B cell (primary cell): ENCODE results near the gene ADAM30. TPM values are rescaled to one million over a fixed set of nuclear protein-coding genes. Genes with fewer than 3 reads are reported as not detected.

Experiments used
- ATAC-seq: fragments of 200-7000 bp; cut with Tn5 transposase; one replicate; pipeline ENCODE4 v1.10.0; 2021; ENCODE audit warnings: low read depth, mild to moderate bottlenecking, moderate number of reproducible peaks, moderate library complexity
- CTCF ChIA-PET: fragments of 350-600 bp; sonication (Branson Sonifier 250); formaldehyde crosslinking; loops from one replicate; lab custom pipeline; 2021; ENCODE audit warnings: antibody characterized with exemption, inconsistent platforms; lab: Charles Lee
- POLR2A ChIA-PET: fragments of 350-600 bp; sonication (Branson Sonifier 250); formaldehyde crosslinking; loops from one replicate; lab custom pipeline; 2021; ENCODE audit warnings: antibody characterized with exemption; lab: Charles Lee
- DNase-seq: peaks from one replicate; pipeline ENCODE4 v3.0.0; 2013
- H2AFZ ChIP-seq: 2 replicates; pipeline ENCODE4 v1.6.1; 2012; ENCODE audit warnings: mild to moderate bottlenecking, low read depth, low read length; ENCODE audit not compliant: insufficient read depth, poor library complexity, severe bottlenecking
- H3K27ac ChIP-seq, 2 donors: 1 replicate in 1 of 2; 2 replicates in 1 of 2; pipeline ENCODE4 v1.5.1; 2012 to 2013; ENCODE audit warnings: low read length in 2 of 2, mild to moderate bottlenecking in 2 of 2, moderate library complexity in 1 of 2
- H3K27me3 ChIP-seq, 4 experiments: fragments of 200-600 bp in 1 of 4; sonication (generic) in 1 of 4; replicated peaks in 1 of 4; 1 replicate in 2 of 4; 2 replicates in 2 of 4; pipeline versions ENCODE4 v1.6.1 to v1.7.0; 2013 to 2016; ENCODE audit warnings: low read length in 3 of 4, mild to moderate bottlenecking in 2 of 4, mixed read lengths in 1 of 4, moderate library complexity in 1 of 4; ENCODE audit not compliant: insufficient read depth in 4 of 4, control insufficient read depth in 3 of 4; ENCODE audit errors: control extremely low read depth in 1 of 4
- H3K36me3 ChIP-seq, 2 experiments: replicated peaks in 1 of 2; 1 replicate in 1 of 2; 2 replicates in 1 of 2; pipeline versions ENCODE4 v1.6.1 to v1.7.1; 2013; ENCODE audit warnings: low read length in 1 of 2; ENCODE audit not compliant: insufficient read depth in 2 of 2, control insufficient read depth in 1 of 2; ENCODE audit errors: control extremely low read depth in 1 of 2, extremely low read depth in 1 of 2
- H3K4me1 ChIP-seq, 2 donors: fragments of 200-600 bp in 1 of 2; sonication (generic) in 1 of 2; 1 replicate in 1 of 2; 2 replicates in 1 of 2; pipeline versions ENCODE4 v1.5.1 to v1.6.1; 2013 to 2017; ENCODE audit warnings: low read length in 2 of 2; ENCODE audit not compliant: control insufficient read depth in 2 of 2, insufficient read depth in 2 of 2
- H3K4me2 ChIP-seq: replicated peaks from 2 replicates; pipeline ENCODE3; 2012; ENCODE audit warnings: mild to moderate bottlenecking, low read depth, low read length; ENCODE audit not compliant: poor library complexity, severe bottlenecking
- H3K4me3 ChIP-seq, 5 experiments: fragments of 200-600 bp in 1 of 5; sonication (generic) in 1 of 5; 1 replicate in 3 of 5; 2 replicates in 2 of 5; pipeline versions ENCODE4 v1.5.1 to v1.7.0; 2011 to 2016; ENCODE audit warnings: low read length in 4 of 5, mild to moderate bottlenecking in 4 of 5, low read depth in 2 of 5, control low read depth in 1 of 5, moderate library complexity in 1 of 5; ENCODE audit not compliant: insufficient read depth in 1 of 5; ENCODE audit errors: control extremely low read depth in 1 of 5, extremely low read depth in 1 of 5
- H3K79me2 ChIP-seq: fragments of 200-600 bp; sonication (generic); one replicate; pipeline ENCODE4 v1.6.0; 2016; ENCODE audit warnings: low read length; ENCODE audit not compliant: control insufficient read depth, insufficient read depth
- H3K9ac ChIP-seq: fragments of 200-600 bp; sonication (generic); 2 replicates; pipeline ENCODE4 v1.6.1; 2017; ENCODE audit warnings: mild to moderate bottlenecking, low read length, moderate library complexity
- H3K9me3 ChIP-seq, 3 donors: one replicate each; pipeline versions ENCODE4 v1.6.1 to v1.7.1; 2013; ENCODE audit warnings: low read length in 2 of 3; ENCODE audit not compliant: control insufficient read depth in 2 of 3, insufficient read depth in 1 of 3; ENCODE audit errors: control extremely low read depth in 1 of 3
- H4K20me1 ChIP-seq: 2 replicates; pipeline ENCODE4 v1.6.0; 2012; ENCODE audit warnings: mild to moderate bottlenecking, low read length; ENCODE audit not compliant: insufficient read depth, control insufficient read depth, poor library complexity, severe bottlenecking
- H3K27ac Mint-ChIP-seq: one replicate; pipeline ENCODE4 v1.8.0; 2021; ENCODE audit warnings: mixed read lengths
- H3K27me3 Mint-ChIP-seq: one replicate; pipeline ENCODE4 v1.8.0; 2021; ENCODE audit warnings: mixed read lengths
- H3K4me1 Mint-ChIP-seq: one replicate; pipeline ENCODE4 v1.8.0; 2021; ENCODE audit warnings: mixed read lengths
- H3K4me3 Mint-ChIP-seq: one replicate; pipeline ENCODE4 v1.8.0; 2021; ENCODE audit warnings: mixed read lengths
- H3K9me3 Mint-ChIP-seq: one replicate; pipeline ENCODE4 v1.8.0; 2022; ENCODE audit warnings: mixed read lengths; ENCODE audit not compliant: insufficient read depth
- EZH2 ChIP-seq: IDR thresholded peaks from 2 replicates; pipeline ENCODE4 v1.6.1; 2012; ENCODE audit warnings: borderline replicate concordance, low read depth, mild to moderate bottlenecking, moderate library complexity, low read length; ENCODE audit not compliant: insufficient read depth, poor library complexity, severe bottlenecking
- WGBS: methylation state at CpG from one replicate; pipeline ENCODE4 v1.1.5; 2013; ENCODE audit warnings: missing lambda C conversion rate; ENCODE audit not compliant: insufficient coverage; 5-methylcytosine and 5-hydroxymethylcytosine counted together
- intact Hi-C: fragments of 100-400 bp; cut with micrococcal nuclease; formaldehyde crosslinking; loops from one replicate; pipeline ENCODE4 v1.10.0; 2022
- polyA plus RNA-seq: library from polyadenylated mRNA; depleted of rRNA; stranded (reverse); fragments of >200 nt; gene quantifications from 2 replicates; pipeline ENCODE4 v1.2.3, GENCODE V29; 2012
- total RNA-seq, 2 donors: library from RNA; stranded (reverse); fragments of 120-200 nt in 1 of 2; gene quantifications; 1 replicate in 1 of 2; 2 replicates in 1 of 2; pipeline versions ENCODE4 v1.2.3 to v1.2.4, GENCODE V29; 2013 to 2022
- TF ChIP-seq, protein P1 (sequence below): fragments of 200-600 bp; IDR thresholded peaks from one replicate; pipeline ENCODE4 v1.8.0; 2022; ENCODE audit warnings: antibody characterized with exemption, mild to moderate bottlenecking

Gene ADAM30
- total and polyA plus RNA-seq, 2 donors (not counting 1 experiment from before 2014, with no cell fraction given), result not detected

- Histone ChIP-seq H3K4me1 (no peaks in the 10 kb centered on the region), H3K4me2 (no peak overlapping the region), H3K36me3 (peaks cover 7 to 97% of the 10 kb centered on the region in 2 experiments), H3K27me3 (no peaks in the 10 kb centered on the region), H3K9ac (no peak overlapping the region), H3K4me3 (no peak overlapping the region), H3K9me3 (no peaks in the 10 kb centered on the region), H3K79me2 (no peaks in the 10 kb centered on the region), H2AFZ (no peak overlapping the region), H4K20me1 (peaks cover 7% of the 10 kb centered on the region), H3K27ac (no peak overlapping the region)
- WGBS, result 97% methylated on average over 6 of the region's 8 CpGs
- H3K27ac Mint-ChIP-seq, result no peak overlapping the region
- H3K9me3 Mint-ChIP-seq, result no peaks in the 10 kb centered on the region
- ChIA-PET CTCF (interaction anchor here (1.1 kb wide), 1 partner anchor 7 kb away, joined by 3 read pairs; no protein-coding TSS in a partner anchor), POLR2A (no interaction called here)
- ATAC-seq (no peak), DNase-seq (no peak)
- no peaks in the 10 kb centered on the region for H3K27me3 Mint-ChIP-seq
- H3K4me1 Mint-ChIP-seq, result no peaks in the 10 kb centered on the region
- intact Hi-C loops, result no loop called here
- TF ChIP-seq, protein P1, sequence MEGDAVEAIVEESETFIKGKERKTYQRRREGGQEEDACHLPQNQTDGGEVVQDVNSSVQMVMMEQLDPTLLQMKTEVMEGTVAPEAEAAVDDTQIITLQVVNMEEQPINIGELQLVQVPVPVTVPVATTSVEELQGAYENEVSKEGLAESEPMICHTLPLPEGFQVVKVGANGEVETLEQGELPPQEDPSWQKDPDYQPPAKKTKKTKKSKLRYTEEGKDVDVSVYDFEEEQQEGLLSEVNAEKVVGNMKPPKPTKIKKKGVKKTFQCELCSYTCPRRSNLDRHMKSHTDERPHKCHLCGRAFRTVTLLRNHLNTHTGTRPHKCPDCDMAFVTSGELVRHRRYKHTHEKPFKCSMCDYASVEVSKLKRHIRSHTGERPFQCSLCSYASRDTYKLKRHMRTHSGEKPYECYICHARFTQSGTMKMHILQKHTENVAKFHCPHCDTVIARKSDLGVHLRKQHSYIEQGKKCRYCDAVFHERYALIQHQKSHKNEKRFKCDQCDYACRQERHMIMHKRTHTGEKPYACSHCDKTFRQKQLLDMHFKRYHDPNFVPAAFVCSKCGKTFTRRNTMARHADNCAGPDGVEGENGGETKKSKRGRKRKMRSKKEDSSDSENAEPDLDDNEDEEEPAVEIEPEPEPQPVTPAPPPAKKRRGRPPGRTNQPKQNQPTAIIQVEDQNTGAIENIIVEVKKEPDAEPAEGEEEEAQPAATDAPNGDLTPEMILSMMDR, result no peak
- TF ChIP-seq EZH2, result no peak
- no peak overlapping the region for H3K4me3 Mint-ChIP-seq
Observed at GRCh38 chr1:119920104-119920968, 24.0 kb upstream of the ADAM30 start.

DNA sequence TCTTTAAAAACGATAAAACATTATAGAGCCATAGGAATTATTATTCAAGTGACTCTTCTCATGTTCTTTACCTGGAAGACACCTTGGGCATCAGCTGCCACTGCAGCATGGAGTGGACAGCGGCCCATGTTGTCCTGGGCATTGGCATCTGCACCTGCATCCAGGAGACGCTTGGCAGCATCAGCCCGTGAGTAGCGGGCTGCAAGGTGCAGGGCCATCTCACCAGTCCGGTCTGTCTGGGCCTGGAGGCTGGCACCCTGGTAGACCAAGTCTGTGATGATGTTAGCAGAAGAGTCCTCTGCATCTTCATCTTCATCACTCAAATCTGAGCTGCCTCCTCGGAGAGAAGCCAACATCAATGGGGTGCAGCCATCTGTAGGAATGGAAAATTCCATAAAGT lies 22.9 kb upstream of the ADAM30 start:
- DNase-seq, result no peak
- ATAC-seq, result no peak
- TF ChIP-seq EZH2, result no peak
- TF ChIP-seq, protein P1, result no peak
- intact Hi-C loops, result no loop called here
- no peak overlapping the region for H3K4me2 ChIP-seq
- peaks cover 5 to 97% of the 10 kb centered on the region in 2 experiments for H3K36me3 ChIP-seq
- Mint-ChIP-seq H3K27me3 (no peaks in the 10 kb centered on the region), H3K4me3 (no peak overlapping the region), H3K4me1 (no peaks in the 10 kb centered on the region), H3K27ac (no peak overlapping the region), H3K9me3 (no peaks in the 10 kb centered on the region)
- H4K20me1 ChIP-seq, result no peaks in the 10 kb centered on the region
- H3K4me1 ChIP-seq, result no peaks in the 10 kb centered on the region
- no peak overlapping the region for H3K4me3 ChIP-seq
- H3K9ac ChIP-seq, result no peak overlapping the region
- no peak overlapping the region for H3K27ac ChIP-seq
- WGBS, result 94% methylated on average over 5 of the region's 7 CpGs
- H3K9me3 ChIP-seq, result no peaks in the 10 kb centered on the region
- H2AFZ ChIP-seq, result no peak overlapping the region
- H3K27me3 ChIP-seq, result no peaks in the 10 kb centered on the region
- POLR2A ChIA-PET, result no interaction called here
- CTCF ChIA-PET, result interaction anchor here (1.1 kb wide), 1 partner anchor 9 kb away, joined by 3 read pairs; no protein-coding TSS in a partner anchor
- no peaks in the 10 kb centered on the region for H3K79me2 ChIP-seq
